Tibial nerve (tissue), 4 donors: ENCODE results near the gene TKT. TPM values are rescaled to one million over a fixed set of nuclear protein-coding genes. Genes with fewer than 3 reads are reported as not detected.
A peak's percentile ranks its signal among the peaks of the same experiment; 100 is the strongest.

Experiments used
- DNase-seq, 2 donors: peaks; one replicate each; pipeline ENCODE4 v3.0.0-alpha.2; 2019; ENCODE audit warnings: low spot score in 2 of 2
- H3K27ac ChIP-seq, 4 donors: fragments of 200-600 bp; sonication (generic) in 3 of 4; one replicate each; pipeline ENCODE4 v1.5.1; 2017 to 2019; ENCODE audit warnings: mild to moderate bottlenecking in 1 of 4
- H3K27me3 ChIP-seq, 2 donors: fragments of 200-600 bp; sonication (generic) in 1 of 2; one replicate each; pipeline versions ENCODE4 v1.5.1 to v1.6.0; 2017 to 2019
- H3K36me3 ChIP-seq, 3 donors: fragments of 200-600 bp; sonication (generic); one replicate each; pipeline ENCODE4 v1.5.1; 2018 to 2019
- H3K4me1 ChIP-seq, 4 donors: fragments of 200-600 bp; sonication (generic) in 3 of 4; one replicate each; pipeline ENCODE4 v1.5.1; 2017 to 2019
- H3K4me3 ChIP-seq, 4 donors: fragments of 200-600 bp; sonication (generic) in 3 of 4; one replicate each; pipeline ENCODE4 v1.5.1; 2017 to 2019; ENCODE audit warnings: mild to moderate bottlenecking in 1 of 4, moderate library complexity in 1 of 4
- H3K9me3 ChIP-seq, 4 donors: fragments of 200-600 bp; sonication (generic) in 3 of 4; one replicate each; pipeline ENCODE4 v1.5.1; 2017 to 2019
- CTCF ChIP-seq, 5 experiments: fragments of 200-600 bp in 3 of 5; fragments of 450-650 bp in 2 of 5; sonication (generic) in 3 of 5; IDR thresholded peaks; one replicate each; pipeline ENCODE4 v1.5.1; 2016 to 2019; ENCODE audit warnings: antibody characterized with exemption in 5 of 5, mild to moderate bottlenecking in 3 of 5, moderate library complexity in 2 of 5
- EP300 ChIP-seq, 2 donors: sonication (generic); formaldehyde crosslinking; IDR thresholded peaks; one replicate each; pipeline ENCODE4 v1.6.1; 2017; ENCODE audit warnings: antibody characterized with exemption in 2 of 2, mild to moderate bottlenecking in 1 of 2
- POLR2A ChIP-seq, 2 donors: fragments of 450-650 bp; IDR thresholded peaks; one replicate each; pipeline ENCODE4 v1.6.1; 2017; ENCODE audit warnings: antibody characterized with exemption in 2 of 2, mild to moderate bottlenecking in 2 of 2, moderate library complexity in 2 of 2
- WGBS, 2 donors: methylation state at CpG; one replicate each; pipeline ENCODE4 v1.1.5; 2018; 5-methylcytosine and 5-hydroxymethylcytosine counted together
- total RNA-seq, 4 donors: library from RNA; depleted of rRNA; stranded (reverse); fragments of >200 nt; gene quantifications; one replicate each; pipeline ENCODE4 v1.1.0, GENCODE V29; 2016

TKT gene
- total RNA-seq, 4 donors from 2014 or later = 156 to 224 (median 208) TPM

- Histone ChIP-seq H3K9me3 (peaks cover 0 to 6% (median 0%) of the 10 kb centered on the region in 4 donors), H3K27ac (no peak overlapping the region), H3K4me3 (no peak overlapping the region), H3K27me3 (no peaks in the 10 kb centered on the region), H3K4me1 (no peaks in the 10 kb centered on the region), H3K36me3 (no peaks in the 10 kb centered on the region)
- no peak for DNase-seq
- 86 to 89% methylated on average over 7 of the region's 7 CpGs for WGBS, 2 donors
- TF ChIP-seq EP300 (IDR thresholded peaks at IDR 0.05) = no peak
- no peak for TF ChIP-seq CTCF (IDR thresholded peaks at IDR 0.05)
- TF ChIP-seq POLR2A (IDR thresholded peaks at IDR 0.05) = no peak
Observed at GRCh38 chr3:53213276-53213675, 42.5 kb downstream of the TKT start.

GRCh38 chr3:53211706-53212702 is 43.8 kb downstream of the TKT start:
- Histone ChIP-seq H3K27ac (no peak overlapping the region), H3K4me1 (no peaks in the 10 kb centered on the region), H3K9me3 (peaks cover 0 to 7% (median 0%) of the 10 kb centered on the region in 4 donors), H3K4me3 (no peak overlapping the region), H3K36me3 (no peaks in the 10 kb centered on the region), H3K27me3 (no peaks in the 10 kb centered on the region)
- TF ChIP-seq EP300 (IDR thresholded peaks at IDR 0.05) (peak in 1 of 2 donors; percentile 11), POLR2A (IDR thresholded peaks at IDR 0.05) (no peak), CTCF (IDR thresholded peaks at IDR 0.05) (no peak)
- no peak for DNase-seq
- 71 to 78% methylated on average over 9 of the region's 9 CpGs for WGBS, 2 donors

- Histone ChIP-seq H3K36me3 (no peaks in the 10 kb centered on the region), H3K4me3 (no peak overlapping the region), H3K4me1 (no peaks in the 10 kb centered on the region), H3K27me3 (no peaks in the 10 kb centered on the region), H3K27ac (no peak overlapping the region), H3K9me3 (no peaks in the 10 kb centered on the region)
- WGBS, 2 donors = 72% methylated on average over 13 to 14 of the region's 14 CpGs
- TF ChIP-seq CTCF (IDR thresholded peaks at IDR 0.05) (no peak), POLR2A (IDR thresholded peaks at IDR 0.05) (no peak), EP300 (IDR thresholded peaks at IDR 0.05) (no peak)
- DNase-seq = no peak
Observed at GRCh38 chr3:53202331-53203015, 53.3 kb downstream of the TKT start.

GRCh38 chr3:53200501-53201498 is 55.0 kb downstream of the TKT start:
- 81 to 83% methylated on average over 19 of the region's 19 CpGs for WGBS, 2 donors
- no peaks in the 10 kb centered on the region for H3K27me3 ChIP-seq

More at GRCh38 chr3:53200501-53201498, 55.0 kb downstream of the TKT start:
- H3K9me3 ChIP-seq = no peaks in the 10 kb centered on the region
- no peak overlapping the region for H3K4me3 ChIP-seq
- DNase-seq = no peak
- no peaks in the 10 kb centered on the region for H3K36me3 ChIP-seq
- peaks cover 0 to 5% (median 0%) of the 10 kb centered on the region in 4 donors for H3K4me1 ChIP-seq
- no peak for TF ChIP-seq EP300 (IDR thresholded peaks at IDR 0.05)
- TF ChIP-seq POLR2A (IDR thresholded peaks at IDR 0.05) = no peak
- TF ChIP-seq CTCF (IDR thresholded peaks at IDR 0.05) = no peak
- H3K27ac ChIP-seq = no peak overlapping the region
